Motor neuron (in vitro differentiated cells): ENCODE measurements around the gene TDRD12. TPM values are rescaled to one million over a fixed set of nuclear protein-coding genes. Genes with fewer than 3 reads are reported as not detected.

Source experiments
- ATAC-seq, 8 experiments: fragments of 200-7000 bp; cut with Tn5 transposase; replicated peaks in 6 of 8; 2 replicates each; pipeline ENCODE4 v1.8.0; 2021; ENCODE audit warnings: mild to moderate bottlenecking in 8 of 8, moderate library complexity in 8 of 8
- H3K27ac ChIP-seq, 2 donors: fragments of 250-450 bp; sonication (Bioruptor Pico); 2 replicates each; pipeline ENCODE4 v1.9.0; 2021; ENCODE audit warnings: antibody characterized with exemption in 2 of 2, mild to moderate bottlenecking in 2 of 2, moderate library complexity in 1 of 2
- H3K4me1 ChIP-seq, 2 donors: fragments of 250-450 bp; sonication (Bioruptor Pico); replicated peaks in 1 of 2; 2 replicates each; pipeline ENCODE4 v1.6.1; 2021; ENCODE audit warnings: antibody characterized with exemption in 2 of 2, mild to moderate bottlenecking in 2 of 2, moderate library complexity in 1 of 2
- H3K4me3 ChIP-seq, 5 donors: fragments of 250-450 bp; sonication (Bioruptor Pico); 2 replicates each; pipeline ENCODE4 v1.9.0; 2021; ENCODE audit warnings: antibody characterized with exemption in 5 of 5, mild to moderate bottlenecking in 5 of 5, moderate library complexity in 4 of 5
- WGBS, 10 experiments: fragments of 450-650 bp; shearing (Covaris generic); methylation state at CpG; one replicate each; pipeline ENCODE4 v1.0.0; 2022; 5-methylcytosine and 5-hydroxymethylcytosine counted together
- in situ Hi-C, 9 experiments: fragments of 400-800 bp; cut with MboI; loops; one replicate each; pipeline ENCODE4 v1.15.0; 2021; ENCODE audit warnings: low sequenced_read_pairs in 9 of 9, low pct_unique_long_range_greater_than_20kb in 2 of 9; ENCODE audit not compliant: unreplicated experiment in 9 of 9
- total RNA-seq, 8 experiments: library from RNA; unstranded; fragments of 300-600 nt; gene quantifications; 2 replicates each; pipeline versions ENCODE4 v1.2.3 to v1.2.4, GENCODE V29; 2022

TDRD12 gene
- total RNA-seq, 8 experiments from 2014 or later, result 0.21 to 0.98 (median 0.50) TPM

DNA sequence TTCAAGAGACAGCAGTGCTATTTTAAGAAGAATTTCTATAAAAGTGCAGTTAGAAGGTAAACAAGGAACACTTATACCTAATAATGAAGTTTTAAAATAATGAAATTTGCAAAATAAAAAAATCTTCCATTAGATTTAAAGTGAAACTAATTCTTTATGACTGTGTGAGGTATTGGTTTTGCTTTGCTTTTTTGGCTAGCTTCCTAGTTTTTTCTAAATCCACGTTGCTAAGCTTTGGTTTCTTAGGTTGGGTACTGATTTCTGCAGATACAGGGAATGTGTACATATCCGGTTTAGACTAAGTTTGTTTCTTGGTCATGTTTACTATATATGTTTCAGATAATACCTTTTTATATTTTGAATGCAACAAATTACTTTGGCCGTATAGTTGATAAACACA, 90.2 kb downstream of the TDRD12 start:
- no peak overlapping the region for H3K4me3 ChIP-seq
- H3K27ac ChIP-seq, result no peak overlapping the region
- peaks cover 7 to 9% of the 10 kb centered on the region in 2 donors for H3K4me1 ChIP-seq
- peak in 3 of 8 experiments; percentile 23 to 42 (median 28) for ATAC-seq
- in situ Hi-C loops, result no loop called here
- 29 to 88% (median 56%) methylated on average over 3 of the region's 3 CpGs; no CpG with 5 or more reads in 2 of the 10 experiments for WGBS, 10 experiments

DNA sequence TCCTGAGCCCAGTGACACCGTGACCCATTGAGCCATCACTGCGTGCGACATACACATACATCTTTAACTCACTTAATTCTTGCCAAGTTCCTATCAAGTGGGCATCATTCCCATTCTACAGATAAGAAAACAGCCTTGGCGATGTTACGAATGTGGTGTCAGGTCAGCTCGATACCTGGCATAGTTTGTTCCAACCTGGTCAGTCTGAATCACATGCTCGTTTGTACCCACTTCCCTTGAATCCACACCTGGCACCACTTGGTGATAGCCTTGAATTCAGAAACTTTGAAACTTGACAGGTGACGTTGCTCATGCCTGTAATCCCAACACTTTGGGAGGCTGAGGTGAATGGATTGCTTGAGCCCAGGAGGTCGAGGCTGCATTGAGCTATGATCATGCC, 90.9 kb downstream of the TDRD12 start:
- no peak for ATAC-seq
- H3K4me1 ChIP-seq, result peaks cover 7 to 9% of the 10 kb centered on the region in 2 donors
- no peak overlapping the region for H3K27ac ChIP-seq
- no peak overlapping the region for H3K4me3 ChIP-seq
- WGBS, 10 experiments, result 0 to 98% (median 70%) methylated on average over 1 to 8 of the region's 9 CpGs; no CpG with 5 or more reads in 1 of the 10 experiments
- in situ Hi-C loops, result no loop called here

DNA sequence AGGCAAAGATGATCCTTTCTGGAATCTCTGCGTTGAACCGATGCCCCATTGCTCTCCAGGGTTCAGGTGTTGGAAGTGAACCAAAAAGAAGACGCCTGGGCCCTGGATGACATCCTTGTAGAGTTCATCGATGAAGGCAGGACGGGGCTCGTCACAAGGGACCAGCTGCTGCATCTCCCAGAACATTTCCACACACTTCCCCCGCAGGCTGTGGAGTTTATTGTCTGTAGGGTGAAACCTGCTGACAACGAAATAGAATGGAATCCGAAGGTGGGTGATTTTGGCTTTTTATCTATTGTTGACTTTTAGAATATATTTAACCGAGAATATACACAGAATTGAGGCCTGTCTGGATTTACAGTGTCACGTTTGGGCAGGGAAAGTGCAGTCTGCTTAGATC, 91.6 kb downstream of the TDRD12 start:
- in situ Hi-C loops, result no loop called here
- ATAC-seq, result no peak
- WGBS, 10 experiments, result 20 to 96% (median 88%) methylated on average over 2 to 8 of the region's 11 CpGs; no CpG with 5 or more reads in 2 of the 10 experiments
- peaks cover 7 to 9% of the 10 kb centered on the region in 2 donors for H3K4me1 ChIP-seq
- no peak overlapping the region for H3K27ac ChIP-seq
- no peak overlapping the region for H3K4me3 ChIP-seq

DNA sequence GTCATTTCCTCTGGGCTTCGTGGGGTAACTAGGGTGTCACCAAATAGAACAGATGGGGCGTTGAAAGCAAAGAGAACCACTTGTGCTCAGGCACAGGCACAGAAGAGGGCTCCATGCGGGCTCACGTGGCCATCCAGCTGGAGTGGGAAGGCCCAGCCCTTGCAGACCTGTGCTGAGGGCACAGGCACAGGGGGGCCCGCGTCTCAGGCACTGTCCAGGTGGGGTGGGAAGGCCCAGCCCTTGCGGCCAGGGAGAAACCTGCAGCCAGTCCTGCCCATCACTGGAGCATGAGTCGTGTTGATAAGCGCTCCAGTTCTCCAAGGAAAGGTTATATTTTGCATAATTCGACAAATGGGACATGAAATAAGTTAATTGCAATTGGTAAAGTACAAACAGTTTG, 92.5 kb downstream of the TDRD12 start:
- no peak overlapping the region for H3K4me3 ChIP-seq
- in situ Hi-C loops, result no loop called here
- H3K4me1 ChIP-seq, result peaks cover 7 to 9% of the 10 kb centered on the region in 2 donors
- no peak for ATAC-seq
- no peak overlapping the region for H3K27ac ChIP-seq
- WGBS, 10 experiments, result 42 to 100% (median 78%) methylated on average over 1 to 6 of the region's 10 CpGs; no CpG with 5 or more reads in 3 of the 10 experiments

DNA sequence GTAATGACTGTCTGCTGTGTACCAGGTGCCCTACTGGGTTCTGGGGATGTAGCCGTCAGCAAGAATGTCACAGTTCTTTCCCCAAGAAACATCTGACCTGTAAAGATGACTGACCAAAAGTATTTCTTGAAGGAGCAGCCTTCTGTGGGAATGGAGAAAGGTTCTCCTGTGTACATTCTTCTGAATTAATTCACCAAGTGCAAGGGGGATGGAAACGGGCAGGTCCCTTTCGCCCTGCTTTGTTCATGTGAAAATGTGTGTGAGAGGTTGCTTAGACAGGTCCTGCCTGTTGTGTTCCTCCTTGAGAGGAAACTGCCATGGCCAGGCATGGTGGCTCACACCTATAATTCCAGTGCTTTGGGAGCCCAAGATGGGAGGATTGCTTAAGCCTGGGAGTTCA, 93.0 kb downstream of the TDRD12 start:
- WGBS, 10 experiments, result 26 to 100% (median 63%) methylated on average over 1 to 3 of the region's 3 CpGs; no CpG with 5 or more reads in 4 of the 10 experiments
- in situ Hi-C loops, result no loop called here
- no peak overlapping the region for H3K4me3 ChIP-seq
- peaks cover 7 to 9% of the 10 kb centered on the region in 2 donors for H3K4me1 ChIP-seq
- ATAC-seq, result no peak
- no peak overlapping the region for H3K27ac ChIP-seq

DNA sequence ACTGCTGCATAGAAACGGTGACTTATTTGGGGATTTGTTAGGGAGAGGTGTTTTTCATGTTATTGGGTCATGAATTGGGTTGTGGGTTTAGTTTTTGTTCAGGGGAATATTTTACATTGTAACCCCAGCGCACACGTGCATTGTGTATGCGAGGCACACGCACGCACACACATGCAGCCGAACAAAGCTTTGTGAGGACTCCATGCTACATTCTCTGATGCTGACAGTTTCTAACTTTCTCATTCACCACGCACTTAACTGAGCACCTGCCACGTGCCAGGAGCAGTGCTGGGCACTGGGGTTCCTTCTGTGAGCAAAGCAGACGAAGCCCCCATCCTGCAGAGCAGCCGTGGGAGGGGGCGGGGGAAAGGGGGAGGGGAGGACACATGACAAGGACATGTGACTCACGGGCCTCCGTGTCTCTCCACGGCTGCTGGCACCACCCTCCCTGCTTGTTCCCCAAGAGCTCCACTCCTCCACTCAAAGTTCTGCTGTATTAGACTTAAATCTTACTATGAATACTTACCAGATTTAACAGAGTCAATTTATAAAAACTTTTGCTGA, 94.4 kb downstream of the TDRD12 start:
- in situ Hi-C loops, result no loop called here

DNA sequence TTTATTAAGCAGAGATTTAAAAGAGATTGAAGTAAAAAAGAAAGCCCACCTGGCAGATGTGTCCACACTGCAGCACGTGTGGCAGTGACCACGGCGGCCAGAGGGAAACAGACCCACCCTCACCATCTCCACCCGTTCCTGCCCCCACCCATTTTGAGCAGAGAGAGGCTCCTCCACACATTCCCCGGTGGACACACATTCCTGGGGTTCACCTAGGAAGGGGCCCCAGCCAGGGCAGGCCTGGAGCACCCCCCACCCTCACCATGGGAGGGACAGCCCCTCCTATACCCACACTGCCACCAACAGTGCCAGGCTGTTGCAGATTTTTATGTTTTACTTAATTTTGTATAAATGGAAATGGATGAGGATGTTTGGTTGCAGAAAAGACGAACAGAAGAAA, 95.1 kb downstream of the TDRD12 start:
- H3K4me3 ChIP-seq, result no peak overlapping the region
- in situ Hi-C loops, result no loop called here
- peaks cover 7 to 9% of the 10 kb centered on the region in 2 donors for H3K4me1 ChIP-seq
- no peak for ATAC-seq
- no peak overlapping the region for H3K27ac ChIP-seq
- 47 to 92% (median 67%) methylated on average over 2 to 3 of the region's 6 CpGs; no CpG with 5 or more reads in 6 of the 10 experiments for WGBS, 10 experiments

More for the DNA sequence above, 94.4 kb downstream of the TDRD12 start:
- H3K4me1 ChIP-seq, result peaks cover 7 to 9% of the 10 kb centered on the region in 2 donors
- no peak overlapping the region for H3K4me3 ChIP-seq
- WGBS, 10 experiments, result 27 to 90% (median 83%) methylated on average over 2 to 9 of the region's 15 CpGs; no CpG with 5 or more reads in 4 of the 10 experiments
- ATAC-seq, result peak in 7 of 8 experiments; percentile 22 to 83 (median 75)
- no peak overlapping the region for H3K27ac ChIP-seq

DNA sequence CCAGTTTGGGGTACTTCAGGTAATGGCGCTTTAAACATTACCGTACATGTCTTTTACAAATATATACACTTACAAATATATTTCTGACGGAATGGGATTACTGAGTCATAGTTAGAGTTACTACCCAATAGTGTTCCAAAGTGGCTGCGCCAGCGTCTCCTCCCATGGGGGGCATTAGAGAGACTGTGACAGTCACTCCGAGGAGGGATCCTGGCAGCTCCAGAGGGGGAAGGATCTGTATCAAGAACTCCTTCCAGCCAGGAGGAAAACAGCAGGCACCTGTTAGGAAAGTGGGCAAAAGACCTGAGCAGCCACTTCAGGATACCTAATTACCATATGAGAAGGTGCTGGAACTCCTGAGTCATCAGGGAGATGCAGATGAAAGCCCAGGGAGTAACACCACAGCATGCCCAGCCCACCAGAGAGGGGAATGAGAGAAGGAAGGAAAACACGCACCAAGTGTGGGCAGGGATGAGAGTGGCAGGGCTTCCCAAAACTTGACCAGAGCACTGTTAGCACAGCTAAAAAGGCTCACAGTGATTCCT, 97.1 kb downstream of the TDRD12 start:
- H3K4me3 ChIP-seq, result no peak overlapping the region
- in situ Hi-C loops, result no loop called here
- WGBS, 10 experiments, result 11 to 100% (median 69%) methylated on average over 1 to 6 of the region's 7 CpGs; no CpG with 5 or more reads in 2 of the 10 experiments

DNA sequence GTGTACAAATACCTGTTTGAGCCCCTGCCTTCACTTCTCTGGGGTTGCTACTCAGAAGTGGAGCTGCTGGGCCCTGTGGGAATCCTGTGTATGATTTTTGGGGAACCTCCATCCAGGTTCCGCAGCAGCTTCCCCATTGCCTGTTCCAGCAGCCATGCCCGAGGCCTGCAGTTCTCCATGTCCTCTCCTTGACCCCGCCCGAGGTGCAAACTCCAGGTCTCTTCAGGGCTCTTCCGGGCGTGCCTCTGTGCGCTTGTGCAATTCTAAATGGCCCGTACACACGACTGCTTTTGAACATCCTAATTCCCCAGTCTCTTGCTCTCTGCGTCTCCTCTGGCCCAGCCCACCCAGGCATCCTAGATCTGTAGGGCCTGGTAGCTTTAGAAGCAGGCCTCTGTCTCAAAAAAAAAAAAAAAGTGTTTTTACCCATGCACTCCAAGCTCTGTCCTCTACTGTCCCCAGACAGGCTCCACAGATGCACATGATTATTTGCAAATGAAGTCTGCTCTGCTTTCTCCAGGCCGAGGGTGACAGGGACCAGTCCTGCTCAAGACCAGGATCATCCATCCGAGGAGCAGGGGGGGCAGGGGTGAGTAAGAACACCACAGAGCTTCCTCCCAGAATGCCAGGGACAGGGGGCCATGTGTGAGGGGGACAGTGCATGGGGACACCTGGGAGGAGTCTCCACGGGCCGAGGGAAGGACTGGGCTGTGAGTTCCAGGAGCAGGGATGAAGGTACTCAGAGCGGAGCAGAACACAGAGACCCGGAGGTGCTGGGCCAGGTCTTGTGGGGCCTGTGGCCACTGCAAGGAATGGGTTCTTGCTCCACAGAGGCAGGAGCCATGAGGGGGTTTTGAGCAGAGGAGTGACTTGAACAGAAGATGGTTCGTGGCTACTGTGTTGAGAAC, 98.3 kb downstream of the TDRD12 start:
- in situ Hi-C loops, result no loop called here
- no peak overlapping the region for H3K27ac ChIP-seq
- 0 to 90% (median 71%) methylated on average over 1 to 10 of the region's 17 CpGs; no CpG with 5 or more reads in 4 of the 10 experiments for WGBS, 10 experiments
- ATAC-seq, result peak in 4 of 8 experiments; percentile 12 to 65 (median 40)
- no peak overlapping the region for H3K4me3 ChIP-seq
- H3K4me1 ChIP-seq, result peaks cover 7 to 9% of the 10 kb centered on the region in 2 donors

More for the DNA sequence above, 97.1 kb downstream of the TDRD12 start:
- peaks cover 7 to 9% of the 10 kb centered on the region in 2 donors for H3K4me1 ChIP-seq
- ATAC-seq, result peak in 1 of 8 experiments; percentile 32
- H3K27ac ChIP-seq, result no peak overlapping the region

DNA sequence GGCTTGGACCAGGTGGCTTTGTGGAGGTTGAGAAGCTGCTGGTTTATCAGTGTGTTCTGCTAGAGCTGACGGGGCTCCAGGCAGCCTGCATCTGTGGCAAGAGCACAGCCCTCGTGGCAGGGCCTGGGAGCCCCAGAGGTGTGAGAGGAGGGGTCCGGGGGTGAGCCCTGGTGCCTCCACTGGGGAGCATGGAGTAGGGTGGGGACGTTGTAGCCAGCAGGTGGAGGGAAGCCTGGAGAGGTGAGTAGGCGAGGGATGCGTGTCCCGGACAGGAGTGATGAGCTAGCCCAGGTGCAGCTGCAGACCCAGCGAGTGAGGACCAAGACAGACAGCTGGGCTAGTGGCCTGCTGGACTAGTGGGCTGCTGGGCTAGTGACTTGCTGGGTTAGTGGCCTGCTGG, 99.0 kb downstream of the TDRD12 start:
- in situ Hi-C loops, result no loop called here
- H3K27ac ChIP-seq, result no peak overlapping the region
- H3K4me3 ChIP-seq, result no peak overlapping the region
- peaks cover 7 to 13% of the 10 kb centered on the region in 2 donors for H3K4me1 ChIP-seq
- 67% methylated on average over 1 of the region's 8 CpGs; no CpG with 5 or more reads in 9 of the 10 experiments for WGBS, 10 experiments
- no peak for ATAC-seq

DNA sequence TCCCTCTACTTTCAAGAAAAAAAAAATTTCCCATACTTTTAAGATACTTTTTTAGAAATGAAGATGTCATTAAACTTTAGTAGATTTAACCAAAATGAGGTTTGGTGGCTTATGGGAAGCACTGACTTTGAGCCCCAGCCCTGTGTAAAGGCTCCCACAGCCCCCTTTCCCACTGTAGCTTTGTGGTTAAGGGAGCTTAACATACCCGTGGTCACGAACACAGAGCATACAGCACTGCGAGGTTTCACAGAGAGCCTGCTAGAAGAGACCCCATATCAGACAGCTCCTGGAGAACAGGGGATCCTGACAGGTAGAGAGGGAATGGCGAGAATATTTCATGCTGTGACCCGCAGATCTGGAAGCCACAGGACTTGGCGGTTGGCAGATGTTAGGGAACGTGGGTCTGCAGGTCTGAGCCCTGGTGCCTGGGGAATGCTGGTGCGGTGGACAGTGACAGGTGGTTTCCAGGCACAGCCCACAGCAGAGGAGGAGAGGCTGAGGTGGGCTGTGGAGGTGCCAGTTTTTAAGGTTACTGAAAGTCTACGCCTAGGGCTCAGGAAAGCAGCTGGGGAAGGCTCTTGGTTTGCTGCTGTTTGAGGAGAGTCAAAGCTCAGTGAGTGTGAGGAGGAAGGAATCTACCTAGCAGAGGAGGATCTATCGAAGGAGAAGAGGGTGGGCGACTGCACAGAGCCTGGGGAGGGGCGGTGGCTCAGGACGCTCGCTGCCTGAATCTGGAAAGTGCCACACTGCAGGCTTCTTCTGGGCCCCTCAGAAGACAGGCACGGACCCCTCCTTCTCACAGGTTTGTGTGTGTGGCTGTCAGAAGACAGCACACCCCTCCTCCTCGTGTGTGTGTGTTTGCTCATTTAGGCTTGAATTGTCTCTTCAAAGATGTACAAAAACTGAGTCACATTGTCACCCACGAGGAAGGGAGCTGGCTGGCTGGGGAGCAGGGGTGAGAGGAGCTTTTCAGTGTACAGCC, 100.1 kb downstream of the TDRD12 start:
- Histone ChIP-seq H3K27ac (no peak overlapping the region), H3K4me1 (peaks cover 6 to 13% of the 10 kb centered on the region in 2 donors), H3K4me3 (no peak overlapping the region)
- no peak for ATAC-seq
- in situ Hi-C loops, result no loop called here
- WGBS, 10 experiments, result 0 to 87% (median 54%) methylated on average over 2 to 6 of the region's 17 CpGs; no CpG with 5 or more reads in 3 of the 10 experiments
